GM18951 (cell line): ENCODE data around the gene AHCYL2.
"Not testable (repeated sequence)": the region's sequence is repeated elsewhere in the genome, so short reads cannot be mapped to it uniquely, and the experiment has no call there.

Experiments used
- POLR2A ChIP-seq: IDR thresholded peaks from 4 replicates; pipeline ENCODE4 v1.6.1; 2011; ENCODE audit warnings: mild to moderate bottlenecking; ENCODE audit not compliant: insufficient read length, insufficient read depth; ENCODE audit errors: extremely low read depth
- in situ Hi-C: fragments of 300-500 bp; cut with MboI; formaldehyde crosslinking; loops from one replicate; pipeline ENCODE4 v1.12.0; 2022; ENCODE audit warnings: low sequenced_read_pairs, mixed read lengths, inconsistent platforms; ENCODE audit not compliant: unreplicated experiment

AHCYL2 gene

DNA sequence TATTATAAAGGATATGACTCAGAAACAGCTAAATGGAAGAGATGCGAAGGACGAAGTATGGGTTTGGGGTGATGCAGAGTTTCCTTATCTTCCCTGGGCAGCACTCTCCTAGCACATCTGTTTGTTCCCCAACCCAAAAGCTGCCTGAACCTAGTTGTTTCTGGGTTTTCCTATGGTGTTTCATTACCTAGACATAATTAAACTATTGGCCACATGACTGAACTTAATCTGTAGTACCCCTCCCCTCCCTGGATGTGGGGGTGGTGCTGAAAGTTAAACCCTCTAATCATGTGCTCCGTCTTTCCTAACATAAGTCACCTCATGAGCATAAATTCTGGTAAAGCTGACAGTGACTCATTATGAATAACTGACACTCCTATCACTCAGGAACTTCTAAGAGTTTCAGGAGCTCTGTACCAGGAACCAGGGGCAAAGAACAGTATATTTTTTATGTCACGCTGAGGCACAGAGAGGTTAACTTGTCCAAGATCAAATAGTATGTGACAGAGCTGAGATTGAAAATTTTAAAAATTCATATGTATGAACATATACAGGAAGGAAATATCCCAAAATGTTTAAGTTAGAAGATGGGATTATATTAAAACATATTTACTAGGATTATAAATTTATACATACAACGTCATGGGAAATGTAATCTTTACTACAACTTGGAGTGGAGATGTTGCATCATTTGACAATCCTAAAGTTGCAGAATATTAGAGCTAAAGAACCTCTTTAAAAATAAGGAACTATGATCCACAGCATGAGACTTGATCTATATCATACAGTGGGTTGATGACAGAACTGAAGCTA lies 214.2 kb downstream of the AHCYL2 start:
- in situ Hi-C loops, result no loop called here
- no peak for TF ChIP-seq POLR2A

DNA sequence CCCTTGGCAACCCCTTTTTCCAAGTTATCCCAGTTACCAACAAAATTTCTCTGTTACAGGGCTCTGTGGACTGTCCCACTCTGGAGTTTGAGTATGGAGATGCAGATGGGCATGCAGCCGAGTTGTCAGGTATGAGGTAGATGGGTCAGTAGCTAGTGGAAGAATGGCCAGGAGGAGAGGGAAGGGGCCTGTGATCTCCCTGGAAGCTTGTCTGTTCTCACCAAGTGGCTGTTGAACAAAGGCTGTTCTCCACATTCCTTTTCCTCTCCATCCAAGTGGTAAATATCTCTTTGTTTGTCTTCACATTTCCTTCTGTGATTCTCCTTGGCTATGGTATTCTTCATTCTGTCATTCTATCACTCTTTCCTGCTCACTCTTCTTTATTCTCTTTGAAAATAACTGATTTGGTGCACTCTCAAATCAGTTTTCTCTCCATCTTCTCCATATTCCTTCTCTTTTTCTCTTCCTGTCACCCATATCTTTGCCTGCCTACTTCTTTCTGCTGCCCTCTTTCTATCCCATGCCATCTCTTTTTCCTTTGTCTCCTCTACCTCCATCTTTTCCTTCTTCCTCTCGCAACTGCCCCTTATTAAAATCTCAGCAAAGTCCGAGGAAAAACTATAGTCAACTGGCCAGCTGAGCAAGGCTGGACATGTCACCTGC lies 215.3 kb downstream of the AHCYL2 start:
- in situ Hi-C loops, result no loop called here
- TF ChIP-seq POLR2A, result no peak

DNA sequence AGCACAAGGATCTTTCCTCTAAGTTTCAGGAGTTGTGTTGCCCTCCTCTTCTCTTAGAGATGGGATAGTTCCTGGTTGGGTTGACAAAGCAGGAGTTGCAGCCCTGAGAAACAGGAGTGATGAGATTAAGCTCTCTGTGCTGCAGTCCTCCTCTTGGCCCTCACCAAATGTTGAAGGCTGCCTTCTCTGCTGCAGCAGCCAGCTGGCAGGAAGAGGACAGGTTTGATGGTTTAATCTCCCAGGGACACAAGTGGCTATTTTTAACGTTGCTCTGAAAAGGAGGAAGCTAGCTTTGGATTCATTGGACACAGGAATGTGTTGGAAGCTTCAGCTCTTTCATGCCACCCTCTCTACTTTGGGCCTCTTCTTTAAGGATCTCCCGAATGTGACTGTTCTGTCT lies 218.8 kb downstream of the AHCYL2 start:
- no peak for TF ChIP-seq POLR2A
- in situ Hi-C loops, result no loop called here

DNA sequence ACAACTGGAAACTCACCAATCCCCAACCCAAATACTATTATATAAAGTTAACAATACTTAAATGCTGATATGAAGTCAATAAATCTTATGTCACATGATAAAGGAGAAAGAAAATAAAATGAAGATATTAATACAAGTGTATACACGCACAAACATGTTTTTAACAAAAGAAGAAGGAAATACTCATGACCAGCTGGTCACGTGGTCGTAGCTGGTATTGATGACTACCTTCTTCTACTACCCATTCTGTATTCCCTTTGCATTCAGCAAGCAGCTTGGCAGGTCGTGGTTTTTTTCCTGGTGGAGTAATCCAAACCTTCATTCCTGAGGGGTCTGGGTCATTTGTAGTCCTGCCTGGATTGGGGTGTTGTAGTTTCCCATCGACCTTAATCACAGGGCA lies 219.9 kb downstream of the AHCYL2 start:
- in situ Hi-C loops, result not testable (repeated sequence)

DNA sequence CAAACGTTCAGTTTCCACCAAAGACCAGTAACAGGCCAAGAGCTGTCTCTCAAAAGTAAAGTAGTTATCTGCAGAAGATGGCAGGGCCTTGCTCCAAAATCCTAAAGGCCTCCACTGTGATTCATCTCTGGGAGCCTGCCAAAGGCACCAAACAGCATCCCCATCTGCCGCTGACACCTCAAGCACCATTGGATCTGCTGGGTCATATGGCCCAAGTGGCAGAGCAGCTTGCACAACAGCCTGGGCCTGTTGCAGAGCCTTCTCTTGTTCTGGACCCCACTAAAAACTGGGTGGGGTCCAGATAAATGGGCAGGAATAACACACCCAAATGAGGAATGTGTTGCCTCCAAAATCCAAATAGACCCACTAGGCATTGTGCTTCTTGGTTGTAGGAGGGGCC lies 222.1 kb downstream of the AHCYL2 start:
- in situ Hi-C loops, result not testable (repeated sequence)

DNA sequence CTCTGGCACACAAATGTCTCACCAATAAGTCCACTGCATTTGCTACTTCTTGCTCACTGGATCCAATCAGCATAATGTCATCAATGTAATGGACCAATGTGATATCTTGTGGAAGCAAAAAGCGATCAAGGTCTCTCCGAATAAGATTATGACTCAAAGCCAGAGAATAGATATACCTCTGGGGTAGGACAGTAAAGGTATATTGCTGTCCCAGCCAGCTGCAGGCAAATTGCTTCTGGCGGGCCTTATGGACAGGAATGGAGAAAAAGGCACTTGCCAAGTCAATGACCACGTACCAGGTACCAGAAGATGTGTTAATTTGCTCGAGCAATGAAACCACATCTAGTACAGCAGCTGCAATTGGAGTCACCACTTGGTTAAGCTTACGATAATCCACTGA lies 222.6 kb downstream of the AHCYL2 start:
- in situ Hi-C loops, result not testable (repeated sequence)

DNA sequence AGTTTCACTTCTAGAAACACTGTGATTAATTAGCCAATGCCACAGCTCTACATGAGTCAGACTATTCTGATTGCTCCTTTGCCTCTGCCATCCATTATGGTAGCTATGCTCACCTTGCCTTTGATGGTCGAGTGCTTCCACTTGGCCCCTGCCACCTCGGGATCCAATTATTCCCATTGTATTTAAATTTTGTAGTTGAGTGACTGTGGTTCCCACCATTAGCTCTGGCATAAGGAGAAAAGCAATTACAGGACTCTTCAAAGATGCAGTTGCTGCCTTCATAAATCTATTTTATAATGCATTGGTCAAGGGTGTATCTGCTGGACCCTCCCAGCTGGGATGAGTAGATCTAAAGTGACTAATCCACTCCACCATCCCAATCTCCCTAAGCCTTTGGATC lies 223.8 kb downstream of the AHCYL2 start:
- in situ Hi-C loops, result not testable (repeated sequence)

DNA sequence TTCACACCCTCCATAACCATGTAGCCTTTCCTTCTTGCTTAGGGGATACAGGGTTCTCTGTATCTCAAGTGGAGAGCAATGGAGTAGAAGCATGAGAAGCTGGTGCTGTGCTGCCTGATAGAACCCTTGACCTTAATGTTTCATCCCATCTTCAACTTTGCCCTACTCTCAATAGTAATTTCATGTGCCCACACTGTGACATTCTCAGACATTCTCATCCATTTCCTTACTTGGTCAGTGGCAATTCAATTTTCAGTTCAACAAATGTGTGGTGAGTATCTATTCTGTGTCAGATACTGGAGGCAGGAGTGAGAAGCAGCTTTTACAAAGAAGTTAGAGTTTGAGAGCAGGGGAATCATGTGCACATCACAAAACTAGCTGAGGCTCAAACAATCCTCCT lies 225.5 kb downstream of the AHCYL2 start:
- no peak for TF ChIP-seq POLR2A
- in situ Hi-C loops, result no loop called here

DNA sequence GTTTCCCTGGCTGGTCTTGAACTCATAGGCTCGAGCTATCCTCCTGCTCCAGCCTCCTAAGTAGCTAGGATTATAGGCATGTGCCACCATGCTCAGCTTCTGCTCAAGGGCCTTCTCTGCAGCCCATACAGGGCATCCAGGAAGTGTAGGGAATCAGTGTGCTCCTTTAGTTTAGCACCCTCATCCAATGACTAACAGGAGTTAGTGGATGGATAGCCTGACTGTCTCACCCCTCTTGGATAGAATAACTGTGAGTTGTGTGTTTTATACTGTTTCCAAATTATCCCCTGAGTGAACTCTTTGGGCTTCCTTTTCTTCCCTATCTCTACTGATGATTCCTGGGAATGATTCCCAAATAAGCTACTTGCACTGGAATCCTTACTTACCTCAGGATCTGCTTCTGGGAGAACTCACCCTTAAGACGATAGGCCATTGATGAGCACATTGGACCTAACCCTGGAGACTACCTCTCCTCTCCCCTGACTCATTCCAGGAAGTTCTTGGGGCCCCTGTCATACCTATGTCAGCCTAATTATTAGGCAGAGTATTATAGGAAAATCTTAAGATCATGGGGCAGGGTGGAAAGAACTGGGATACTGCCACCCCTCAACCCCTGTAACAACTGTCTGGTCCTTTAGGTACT lies 227.9 kb downstream of the AHCYL2 start:
- in situ Hi-C loops, result no loop called here

DNA sequence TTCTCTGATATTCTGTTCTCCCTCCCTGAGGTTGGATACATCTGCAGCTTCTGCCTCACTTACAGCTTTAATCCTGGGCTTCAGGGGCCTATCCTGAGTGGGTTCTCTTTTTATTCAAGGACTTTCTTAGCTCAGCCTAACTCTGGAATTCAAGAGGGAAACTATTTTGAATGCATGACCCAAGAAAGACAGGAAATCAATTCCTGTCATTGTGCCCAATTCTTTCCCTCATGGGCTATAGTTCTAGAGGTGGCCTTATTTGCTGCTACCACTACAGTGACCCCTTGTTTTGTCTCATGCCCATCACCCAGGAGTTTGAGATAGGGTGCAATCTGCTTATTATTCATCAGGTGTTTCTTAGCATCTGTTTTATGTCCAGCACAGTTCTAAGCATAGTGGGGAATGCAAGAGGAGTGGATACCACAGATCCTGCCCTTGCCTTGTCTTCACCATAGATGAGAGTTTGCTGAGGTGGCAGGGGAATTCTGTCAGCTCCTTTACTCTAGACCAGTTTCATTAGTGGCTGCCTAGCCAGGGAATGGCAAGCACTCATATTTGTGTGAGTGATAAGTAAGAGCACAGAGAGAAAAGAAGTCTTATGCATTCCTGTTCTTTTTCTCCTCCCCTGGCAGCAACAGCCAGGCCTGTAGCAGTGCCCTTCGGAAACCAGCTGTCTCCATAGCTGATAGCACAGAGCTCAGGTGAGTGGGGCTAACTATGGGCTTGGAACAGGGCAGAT lies 228.8 kb downstream of the AHCYL2 start:
- TF ChIP-seq POLR2A, result no peak
- in situ Hi-C loops, result no loop called here

More for the DNA sequence above, 227.9 kb downstream of the AHCYL2 start:
- no peak for TF ChIP-seq POLR2A

DNA sequence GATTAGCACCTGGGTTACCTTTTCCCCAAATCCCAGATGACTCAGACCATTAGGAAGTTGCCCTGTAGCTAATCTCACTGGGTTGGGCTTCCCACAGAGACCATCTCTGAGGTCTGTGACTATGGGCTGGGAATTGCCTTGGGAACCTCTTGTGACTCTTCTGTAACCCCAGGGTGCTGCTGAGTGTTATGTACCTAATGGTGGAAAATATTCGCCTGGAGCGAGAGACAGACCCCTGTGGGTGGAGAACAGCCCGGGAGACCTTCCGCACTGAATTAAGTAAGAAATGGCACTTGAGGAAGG lies 229.4 kb downstream of the AHCYL2 start:
- TF ChIP-seq POLR2A, result no peak
- in situ Hi-C loops, result no loop called here

DNA sequence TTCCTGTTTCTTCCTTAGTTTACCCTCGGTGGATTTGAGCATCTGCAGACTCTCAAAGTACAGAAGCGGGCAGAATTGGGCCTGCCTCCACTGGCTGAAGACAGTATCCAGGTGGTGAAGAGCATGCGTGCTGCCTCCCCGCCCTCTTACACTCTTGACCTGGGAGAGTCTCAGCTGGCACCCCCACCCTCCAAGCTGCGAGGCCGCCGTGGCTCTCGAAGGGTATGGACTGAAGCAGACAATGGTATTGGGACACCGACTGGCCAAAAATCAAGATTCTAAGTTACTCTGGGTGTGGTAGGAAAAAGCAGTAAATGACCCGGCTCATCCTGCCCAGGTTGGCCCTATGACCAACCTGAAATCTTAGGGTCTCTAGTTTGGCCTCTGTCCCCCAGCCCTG lies 231.6 kb downstream of the AHCYL2 start:
- in situ Hi-C loops, result no loop called here
- no peak for TF ChIP-seq POLR2A

DNA sequence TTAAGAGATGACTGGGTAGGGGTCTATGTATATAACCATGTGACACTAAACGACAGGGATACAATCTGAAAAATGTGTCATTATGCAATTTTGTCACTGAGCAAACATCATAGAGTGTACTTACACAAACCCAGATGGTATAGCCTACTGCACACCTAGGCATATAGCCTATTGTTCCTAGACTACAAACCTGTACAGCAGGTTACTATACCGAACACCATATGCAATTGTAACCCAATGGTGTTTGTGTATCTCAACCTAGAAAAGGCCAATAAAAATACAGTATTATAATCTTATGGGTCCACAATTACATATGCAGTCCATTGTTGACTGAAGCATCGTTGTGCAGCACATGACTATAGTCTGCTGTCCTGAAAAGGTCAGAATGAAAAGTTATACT lies 232.3 kb downstream of the AHCYL2 start:
- in situ Hi-C loops, result no loop called here
- no peak for TF ChIP-seq POLR2A

DNA sequence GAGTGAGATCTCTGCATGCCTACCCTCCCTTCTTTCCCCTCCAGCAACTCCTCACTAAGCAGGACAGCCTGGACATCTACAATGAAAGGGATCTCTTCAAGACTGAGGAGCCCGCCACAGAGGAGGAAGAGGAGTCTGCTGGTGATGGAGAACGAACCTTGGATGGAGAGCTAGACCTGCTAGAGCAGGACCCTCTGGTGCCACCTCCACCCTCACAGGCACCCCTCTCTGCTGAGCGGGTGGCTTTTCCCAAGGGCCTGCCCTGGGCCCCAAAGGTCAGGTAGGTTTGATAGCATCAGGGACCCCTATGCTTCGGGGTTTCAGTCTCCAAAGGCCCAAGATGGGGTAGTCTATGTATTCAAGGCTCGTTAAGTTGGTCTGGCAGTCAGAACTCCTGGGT lies 233.3 kb downstream of the AHCYL2 start:
- in situ Hi-C loops, result no loop called here
- TF ChIP-seq POLR2A, result no peak
